GM21381 (cell line): ENCODE measurements around the gene HK2.
"Not testable (repeated sequence)": the region's sequence is repeated elsewhere in the genome, so short reads cannot be mapped to it uniquely, and the experiment has no call there.

Source experiments
- ATAC-seq: cut with Tn5 transposase; IDR thresholded peaks from one replicate; pipeline ENCODE4 v1.9.1; 2021; ENCODE audit warnings: mild to moderate bottlenecking, moderate library complexity; ENCODE audit not compliant: unreplicated experiment

Gene HK2

GRCh38 chr2:74893332-74893731 is 59.4 kb downstream of the HK2 start:
- no peak for ATAC-seq

GRCh38 chr2:74894272-74894981 is 60.5 kb downstream of the HK2 start:
- no peak for ATAC-seq

GRCh38 chr2:74895001-74895400 is 61.1 kb downstream of the HK2 start:
- no peak for ATAC-seq

GRCh38 chr2:74896232-74896631 is 62.3 kb downstream of the HK2 start:
- no peak for ATAC-seq

GRCh38 chr2:74900225-74900624 is 66.3 kb downstream of the HK2 start:
- ATAC-seq, result not testable (repeated sequence)

- ATAC-seq, result no peak
Observed at GRCh38 chr2:74902281-74902860, 68.4 kb downstream of the HK2 start.

- no peak for ATAC-seq
Observed at GRCh38 chr2:74906395-74906794, 72.5 kb downstream of the HK2 start.

GRCh38 chr2:74907560-74907959 is 73.6 kb downstream of the HK2 start:
- ATAC-seq, result not testable (repeated sequence)

- no peak for ATAC-seq
Observed at GRCh38 chr2:74908748-74909444, 75.0 kb downstream of the HK2 start.

- no peak for ATAC-seq
Observed at GRCh38 chr2:74910245-74910644, 76.3 kb downstream of the HK2 start.

GRCh38 chr2:74911061-74911460 is 77.1 kb downstream of the HK2 start:
- no peak for ATAC-seq

GRCh38 chr2:74915743-74916142 is 81.8 kb downstream of the HK2 start:
- ATAC-seq, result no peak

GRCh38 chr2:74916394-74916793 is 82.5 kb downstream of the HK2 start:
- no peak for ATAC-seq

GRCh38 chr2:74917702-74918619 is 84.0 kb downstream of the HK2 start:
- no peak for ATAC-seq

GRCh38 chr2:74919827-74920226 is 85.9 kb downstream of the HK2 start:
- no peak for ATAC-seq

GRCh38 chr2:74921236-74921736 is 87.4 kb downstream of the HK2 start:
- no peak for ATAC-seq

- no peak for ATAC-seq
Observed at GRCh38 chr2:74922592-74923227, 88.8 kb downstream of the HK2 start.

GRCh38 chr2:74924463-74925265 is 90.7 kb downstream of the HK2 start:
- ATAC-seq, result no peak

GRCh38 chr2:74925361-74925786 is 91.4 kb downstream of the HK2 start:
- no peak for ATAC-seq

- ATAC-seq, result no peak
Observed at GRCh38 chr2:74927621-74928020, 93.7 kb downstream of the HK2 start.
